Measurements from ENCODE around the gene ACTBL2. TPM values are rescaled to one million over a fixed set of nuclear protein-coding genes. Genes with fewer than 3 reads are reported as not detected.
"Not testable (repeated sequence)": the region's sequence is repeated elsewhere in the genome, so short reads cannot be mapped to it uniquely, and the experiment has no call there.

The ACTBL2 gene
- total and polyA plus RNA-seq, 5 donors = not detected

DNA sequence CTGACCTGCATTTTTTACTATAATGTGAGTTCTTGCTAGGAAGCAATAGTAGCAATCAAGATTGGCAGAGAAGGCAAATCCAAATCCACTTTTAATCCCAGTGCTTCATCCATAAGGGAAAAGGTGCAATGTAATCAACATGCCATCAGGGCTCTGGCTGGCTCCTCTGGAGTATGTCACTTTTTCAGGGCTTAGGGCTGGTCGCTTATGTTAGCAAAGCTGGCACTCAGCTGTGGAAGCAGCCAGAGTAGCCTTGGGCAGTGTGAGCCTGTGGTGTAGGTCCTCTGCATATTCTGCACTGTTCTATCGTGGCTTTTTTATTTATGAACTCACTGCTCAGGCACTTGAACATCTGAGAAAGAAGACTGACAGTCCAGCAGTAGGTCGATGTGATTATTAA lies 16.1 kb downstream of the ACTBL2 start:
- ATAC-seq (no peak), DNase-seq (no peak)
- no peaks in the 10 kb centered on the region for H3K4me1 ChIP-seq (ENCODE audit: control insufficient read depth, insufficient read depth, low read length)
- no peaks in the 10 kb centered on the region for H3K27me3 ChIP-seq (ENCODE audit: control insufficient read depth, insufficient read depth)
- 46% methylated on average over 3 of the region's 3 CpGs for WGBS
- H3K27ac ChIP-seq (ENCODE audit: low read length) = no peak overlapping the region
- H3K4me3 ChIP-seq (ENCODE audit: low read length) = no peak overlapping the region
- no peaks in the 10 kb centered on the region for H3K9me3 ChIP-seq (ENCODE audit: control insufficient read depth, low read length)
- intact Hi-C loops (cut with DNase I) = no loop called here

- H3K9me3 ChIP-seq (ENCODE audit: control insufficient read depth, low read length); H3K4me3 ChIP-seq (ENCODE audit: low read length); H3K27me3 ChIP-seq (ENCODE audit: control insufficient read depth, insufficient read depth); H3K4me1 ChIP-seq (ENCODE audit: control insufficient read depth, insufficient read depth, low read length); intact Hi-C loops (cut with DNase I); H3K27ac ChIP-seq (ENCODE audit: low read length); DNase-seq; ATAC-seq: not testable (repeated sequence)
- over 99% methylated on average over 3 of the region's 3 CpGs for WGBS
These were observed 22.6 kb downstream of the ACTBL2 start for GRCh38 chr5:57460056-57460455.

- Histone ChIP-seq H3K27ac (ENCODE audit: low read length) (no peak overlapping the region), H3K9me3 (ENCODE audit: control insufficient read depth, low read length) (no peaks in the 10 kb centered on the region), H3K4me1 (ENCODE audit: control insufficient read depth, insufficient read depth, low read length) (no peaks in the 10 kb centered on the region), H3K27me3 (ENCODE audit: control insufficient read depth, insufficient read depth) (no peaks in the 10 kb centered on the region), H3K4me3 (ENCODE audit: low read length) (no peak overlapping the region)
- no peak for DNase-seq
- intact Hi-C loops (cut with DNase I) = no loop called here
- no peak for ATAC-seq
These were observed 24.2 kb downstream of the ACTBL2 start for GRCh38 chr5:57458443-57458842.

- H3K4me1 ChIP-seq (ENCODE audit: control insufficient read depth, insufficient read depth, low read length) = no peaks in the 10 kb centered on the region
- H3K9me3 ChIP-seq (ENCODE audit: control insufficient read depth, low read length) = no peaks in the 10 kb centered on the region
- no peak for ATAC-seq
- peak in 1 of 3 donors; percentile 36 for DNase-seq
- WGBS = 41% methylated on average over 5 of the region's 5 CpGs
- H3K27ac ChIP-seq (ENCODE audit: low read length) = no peak overlapping the region
- H3K4me3 ChIP-seq (ENCODE audit: low read length) = no peak overlapping the region
- H3K27me3 ChIP-seq (ENCODE audit: control insufficient read depth, insufficient read depth) = no peaks in the 10 kb centered on the region
- intact Hi-C loops (cut with DNase I) = no loop called here
These were observed 26.0 kb downstream of the ACTBL2 start for GRCh38 chr5:57456531-57457135.

GRCh38 chr5:57455511-57456455 lies 26.8 kb downstream of the ACTBL2 start:
- WGBS = 84% methylated on average over 16 of the region's 16 CpGs
- H3K27ac ChIP-seq (ENCODE audit: low read length) = no peak overlapping the region
- ATAC-seq (no peak), DNase-seq (no peak)
- H3K27me3 ChIP-seq (ENCODE audit: control insufficient read depth, insufficient read depth) = no peaks in the 10 kb centered on the region
- H3K4me1 ChIP-seq (ENCODE audit: control insufficient read depth, insufficient read depth, low read length) = no peaks in the 10 kb centered on the region
- H3K4me3 ChIP-seq (ENCODE audit: low read length) = no peak overlapping the region
- intact Hi-C loops (cut with DNase I) = no loop called here
- no peaks in the 10 kb centered on the region for H3K9me3 ChIP-seq (ENCODE audit: control insufficient read depth, low read length)

- no peak overlapping the region for H3K4me3 ChIP-seq (ENCODE audit: low read length)
- no peaks in the 10 kb centered on the region for H3K27me3 ChIP-seq (ENCODE audit: control insufficient read depth, insufficient read depth)
- H3K27ac ChIP-seq (ENCODE audit: low read length) = no peak overlapping the region
- no peaks in the 10 kb centered on the region for H3K9me3 ChIP-seq (ENCODE audit: control insufficient read depth, low read length)
- ATAC-seq (no peak), DNase-seq (no peak)
- H3K4me1 ChIP-seq (ENCODE audit: control insufficient read depth, insufficient read depth, low read length) = no peaks in the 10 kb centered on the region
- intact Hi-C loops (cut with DNase I) = no loop called here
These were observed 27.7 kb downstream of the ACTBL2 start for GRCh38 chr5:57454896-57455295.

DNA sequence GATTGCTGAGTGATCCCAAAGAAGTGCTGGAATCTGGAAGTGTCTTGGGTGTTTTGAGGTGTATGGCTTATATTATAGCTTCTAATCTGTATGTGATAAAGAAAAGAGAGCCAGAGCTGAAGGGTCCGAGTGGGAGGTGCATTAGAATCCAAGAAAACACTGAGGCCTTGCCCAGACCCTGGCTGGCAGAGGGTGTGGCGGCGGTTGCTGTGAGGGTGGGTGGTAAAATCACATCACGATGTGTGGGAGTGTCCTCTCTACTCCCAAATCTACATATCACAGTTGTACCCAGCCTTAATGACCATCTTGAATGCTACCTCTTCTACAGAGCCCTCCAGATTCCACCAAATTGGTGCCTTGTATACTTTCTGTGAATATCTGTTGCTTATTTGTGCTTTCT lies 28.9 kb downstream of the ACTBL2 start:
- no peaks in the 10 kb centered on the region for H3K27me3 ChIP-seq (ENCODE audit: control insufficient read depth, insufficient read depth)
- no peak overlapping the region for H3K4me3 ChIP-seq (ENCODE audit: low read length)
- no peak overlapping the region for H3K27ac ChIP-seq (ENCODE audit: low read length)
- H3K4me1 ChIP-seq (ENCODE audit: control insufficient read depth, insufficient read depth, low read length) = no peaks in the 10 kb centered on the region
- no peaks in the 10 kb centered on the region for H3K9me3 ChIP-seq (ENCODE audit: control insufficient read depth, low read length)
- WGBS = 95% methylated on average over 4 of the region's 4 CpGs
- intact Hi-C loops (cut with DNase I) = no loop called here
- ATAC-seq = no peak
- DNase-seq = no peak

- ATAC-seq = no peak
- no peak overlapping the region for H3K27ac ChIP-seq (ENCODE audit: low read length)
These were observed 29.7 kb downstream of the ACTBL2 start for GRCh38 chr5:57452885-57453284.

GRCh38 chr5:57450991-57451876 lies 31.4 kb downstream of the ACTBL2 start:
- ATAC-seq = peak; percentile 48 to 72
- 64% methylated on average over 4 of the region's 4 CpGs for WGBS
- Histone ChIP-seq H3K4me1 (ENCODE audit: control insufficient read depth, insufficient read depth, low read length) (no peaks in the 10 kb centered on the region), H3K9me3 (ENCODE audit: control insufficient read depth, low read length) (no peaks in the 10 kb centered on the region), H3K4me3 (ENCODE audit: low read length) (no peak overlapping the region), H3K27me3 (ENCODE audit: control insufficient read depth, insufficient read depth) (no peaks in the 10 kb centered on the region), H3K27ac (ENCODE audit: low read length) (no peak overlapping the region)
- intact Hi-C loops (cut with DNase I) = no loop called here
- DNase-seq = no peak

More at GRCh38 chr5:57452885-57453284, 29.7 kb downstream of the ACTBL2 start:
- H3K4me3 ChIP-seq (ENCODE audit: low read length) = no peak overlapping the region
- no peaks in the 10 kb centered on the region for H3K27me3 ChIP-seq (ENCODE audit: control insufficient read depth, insufficient read depth)
- no peaks in the 10 kb centered on the region for H3K4me1 ChIP-seq (ENCODE audit: control insufficient read depth, insufficient read depth, low read length)
- H3K9me3 ChIP-seq (ENCODE audit: control insufficient read depth, low read length) = no peaks in the 10 kb centered on the region
- intact Hi-C loops (cut with DNase I) = no loop called here
- DNase-seq = no peak

- H3K27ac ChIP-seq (ENCODE audit: low read length) = no peak overlapping the region
- H3K27me3 ChIP-seq (ENCODE audit: control insufficient read depth, insufficient read depth) = no peaks in the 10 kb centered on the region
- H3K4me1 ChIP-seq (ENCODE audit: control insufficient read depth, insufficient read depth, low read length) = no peaks in the 10 kb centered on the region
- WGBS = 73% methylated on average over 1 of the region's 1 CpG
- H3K4me3 ChIP-seq (ENCODE audit: low read length) = no peak overlapping the region
- DNase-seq = no peak
- no peaks in the 10 kb centered on the region for H3K9me3 ChIP-seq (ENCODE audit: control insufficient read depth, low read length)
- ATAC-seq = no peak
- intact Hi-C loops (cut with DNase I) = no loop called here
These were observed 33.9 kb downstream of the ACTBL2 start for GRCh38 chr5:57448751-57449150.

- ATAC-seq = no peak
These were observed 34.3 kb downstream of the ACTBL2 start for GRCh38 chr5:57448287-57448686.

More at GRCh38 chr5:57448287-57448686, 34.3 kb downstream of the ACTBL2 start:
- Histone ChIP-seq H3K4me1 (ENCODE audit: control insufficient read depth, insufficient read depth, low read length) (no peaks in the 10 kb centered on the region), H3K27ac (ENCODE audit: low read length) (no peak overlapping the region), H3K27me3 (ENCODE audit: control insufficient read depth, insufficient read depth) (no peaks in the 10 kb centered on the region), H3K9me3 (ENCODE audit: control insufficient read depth, low read length) (no peaks in the 10 kb centered on the region), H3K4me3 (ENCODE audit: low read length) (no peak overlapping the region)
- no peak for DNase-seq
- intact Hi-C loops (cut with DNase I) = no loop called here
- WGBS = 65% methylated on average over 4 of the region's 4 CpGs

Measured in right cardiac atrium (tissue), 5 donors.